ENCODE data around the gene ROPN1B.
A peak's percentile ranks its signal among the peaks of the same experiment; 100 is the strongest.
"Not testable (repeated sequence)": the region's sequence is repeated elsewhere in the genome, so short reads cannot be mapped to it uniquely, and the experiment has no call there.

The ROPN1B gene

GRCh38 chr3:125990253-125990970 lies 21.4 kb downstream of the ROPN1B start:
- in situ Hi-C loops (cut with HindIII; ENCODE audit: low pct_ligation_motif_present, low sequenced_read_pairs), result no loop called here
- TF ChIP-seq CTCF (IDR thresholded peaks at IDR 0.05; ENCODE audit: low read depth, low read length, missing control alignments), result no peak
- DNase-seq, result peak; percentile 92
- Histone ChIP-seq H3K27ac (no peak overlapping the region), H3K36me3 (replicated peaks) (no peaks in the 10 kb centered on the region), H3K4me3 (ENCODE audit: low read depth, low read length) (peak overlapping the region; percentile 65), H3K27me3 (replicated peaks) (no peaks in the 10 kb centered on the region)

- in situ Hi-C loops (cut with HindIII; ENCODE audit: low pct_ligation_motif_present, low sequenced_read_pairs); H3K36me3 ChIP-seq (replicated peaks); DNase-seq; H3K27ac ChIP-seq; H3K27me3 ChIP-seq (replicated peaks); H3K4me3 ChIP-seq (ENCODE audit: low read depth, low read length): not testable (repeated sequence)
Measured at GRCh38 chr3:125996751-125997150, 27.8 kb downstream of the ROPN1B start.

DNA sequence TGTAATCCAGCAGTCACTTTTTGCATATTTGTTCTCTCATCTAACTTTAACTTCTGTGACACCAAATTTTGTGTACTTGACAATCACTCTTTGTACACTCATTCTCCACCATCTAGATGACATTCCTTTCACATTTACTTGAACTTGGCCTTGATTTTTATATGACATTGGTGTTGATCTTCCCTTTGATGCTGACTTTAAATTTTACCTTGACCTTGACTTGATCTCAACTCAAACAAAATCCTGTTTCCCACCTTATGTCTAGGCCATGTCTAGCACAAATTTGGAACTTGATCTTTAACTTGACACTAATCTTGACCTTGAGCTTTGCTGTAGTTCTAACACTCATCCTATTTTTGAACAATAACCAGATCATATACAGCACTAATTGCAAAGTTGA lies 33.2 kb downstream of the ROPN1B start:
- in situ Hi-C loops (cut with HindIII; ENCODE audit: low pct_ligation_motif_present, low sequenced_read_pairs), result no loop called here
- Histone ChIP-seq H3K27me3 (replicated peaks) (no peaks in the 10 kb centered on the region), H3K4me3 (ENCODE audit: low read depth, low read length) (no peak overlapping the region), H3K36me3 (replicated peaks) (no peaks in the 10 kb centered on the region), H3K27ac (no peak overlapping the region)
- no peak for DNase-seq
- TF ChIP-seq CTCF (IDR thresholded peaks at IDR 0.05; ENCODE audit: low read depth, low read length, missing control alignments), result no peak

GRCh38 chr3:126003447-126004190 lies 34.6 kb downstream of the ROPN1B start:
- Histone ChIP-seq H3K27me3 (replicated peaks) (no peaks in the 10 kb centered on the region), H3K27ac (no peak overlapping the region), H3K36me3 (replicated peaks) (peaks cover 3% of the 10 kb centered on the region), H3K4me3 (ENCODE audit: low read depth, low read length) (no peak overlapping the region)
- DNase-seq, result no peak
- in situ Hi-C loops (cut with HindIII; ENCODE audit: low pct_ligation_motif_present, low sequenced_read_pairs), result no loop called here
- no peak for TF ChIP-seq CTCF (IDR thresholded peaks at IDR 0.05; ENCODE audit: low read depth, low read length, missing control alignments)

GRCh38 chr3:126004217-126004616 lies 35.2 kb downstream of the ROPN1B start:
- Histone ChIP-seq H3K27me3 (replicated peaks) (no peaks in the 10 kb centered on the region), H3K36me3 (replicated peaks) (peaks cover 3% of the 10 kb centered on the region), H3K4me3 (ENCODE audit: low read depth, low read length) (no peak overlapping the region), H3K27ac (no peak overlapping the region)
- DNase-seq, result no peak
- TF ChIP-seq CTCF (IDR thresholded peaks at IDR 0.05; ENCODE audit: low read depth, low read length, missing control alignments), result no peak
- in situ Hi-C loops (cut with HindIII; ENCODE audit: low pct_ligation_motif_present, low sequenced_read_pairs), result no loop called here

GRCh38 chr3:126004692-126005091 lies 35.7 kb downstream of the ROPN1B start:
- Histone ChIP-seq H3K4me3 (ENCODE audit: low read depth, low read length) (no peak overlapping the region), H3K27ac (no peak overlapping the region), H3K36me3 (replicated peaks) (peaks cover 3% of the 10 kb centered on the region), H3K27me3 (replicated peaks) (no peaks in the 10 kb centered on the region)
- no peak for DNase-seq
- TF ChIP-seq CTCF (IDR thresholded peaks at IDR 0.05; ENCODE audit: low read depth, low read length, missing control alignments), result no peak
- in situ Hi-C loops (cut with HindIII; ENCODE audit: low pct_ligation_motif_present, low sequenced_read_pairs), result no loop called here
